ENCODE results near the gene NUP98.

NUP98 gene

DNA sequence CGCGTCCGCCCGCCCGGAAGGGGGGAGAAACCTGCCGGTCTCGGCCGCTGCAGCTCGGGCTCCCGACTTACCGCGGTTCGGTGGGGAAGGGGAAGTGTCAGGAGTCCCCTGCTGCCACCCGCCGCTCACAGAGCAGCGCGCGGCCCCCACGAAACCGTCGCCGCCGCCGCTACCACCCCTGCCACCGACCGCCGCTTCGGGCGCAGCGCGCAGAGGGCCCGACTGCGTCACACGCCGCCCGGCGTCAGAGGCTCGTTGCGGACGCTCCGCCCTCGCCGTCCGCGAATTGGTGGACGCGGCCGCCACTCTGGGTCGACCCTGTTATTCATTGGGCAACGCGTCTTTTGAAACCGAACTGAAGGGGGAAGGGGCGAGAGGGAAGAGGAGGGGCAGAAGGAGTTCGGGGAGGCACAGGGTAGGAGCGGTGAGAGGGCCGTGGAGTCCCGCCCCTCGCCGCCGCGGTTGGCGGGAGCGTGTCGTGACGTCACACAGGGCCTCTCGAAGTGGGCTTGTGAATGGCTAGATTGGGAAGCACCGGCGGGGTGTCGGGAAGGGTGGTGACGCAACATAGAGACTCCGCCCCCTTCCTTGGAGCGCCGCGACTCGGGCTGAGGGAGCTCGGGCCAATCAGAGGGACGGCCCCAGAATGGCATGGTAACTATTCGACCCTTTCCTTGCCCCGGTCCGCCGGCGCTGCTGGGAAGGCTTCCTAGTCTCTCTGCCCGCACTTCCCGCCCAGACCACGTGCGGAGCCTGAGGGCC, at the start of gene NUP98:
Gene NUP98, minus strand, starts transcription at position 226 of the 762 bp plus-strand sequence. CDS start 15,437 bp downstream, outside the sequence.
- DNase-seq: peak; percentile 100

- no peak for DNase-seq
These were observed 48.3 kb upstream of the NUP98 start for GRCh38 chr11:3845670-3846069.

DNA sequence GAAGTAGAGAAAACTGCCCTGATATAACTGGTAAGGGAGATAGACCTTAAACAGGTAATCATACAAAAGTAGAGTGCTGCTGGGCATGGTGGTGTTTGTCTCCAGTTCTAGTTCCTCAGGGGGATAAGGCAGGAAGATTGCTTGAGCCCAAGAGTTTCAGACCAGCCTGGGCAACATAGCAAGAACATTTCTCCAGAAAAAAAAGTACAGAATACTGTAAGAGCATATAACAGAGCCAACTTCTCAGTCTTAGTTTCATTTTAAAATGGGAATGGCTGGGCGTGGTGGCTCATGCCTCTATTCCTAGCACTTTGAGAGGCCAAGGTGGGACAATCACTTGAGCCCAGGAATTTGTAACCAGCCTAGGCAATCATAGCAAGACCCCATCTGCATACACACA, 47.9 kb upstream of the NUP98 start:
- DNase-seq: peak; percentile 63 to 77

GRCh38 chr11:3843326-3843725, 46.0 kb upstream of the NUP98 start:
- peak in 1 of 2 donors; percentile 55 for DNase-seq

DNA sequence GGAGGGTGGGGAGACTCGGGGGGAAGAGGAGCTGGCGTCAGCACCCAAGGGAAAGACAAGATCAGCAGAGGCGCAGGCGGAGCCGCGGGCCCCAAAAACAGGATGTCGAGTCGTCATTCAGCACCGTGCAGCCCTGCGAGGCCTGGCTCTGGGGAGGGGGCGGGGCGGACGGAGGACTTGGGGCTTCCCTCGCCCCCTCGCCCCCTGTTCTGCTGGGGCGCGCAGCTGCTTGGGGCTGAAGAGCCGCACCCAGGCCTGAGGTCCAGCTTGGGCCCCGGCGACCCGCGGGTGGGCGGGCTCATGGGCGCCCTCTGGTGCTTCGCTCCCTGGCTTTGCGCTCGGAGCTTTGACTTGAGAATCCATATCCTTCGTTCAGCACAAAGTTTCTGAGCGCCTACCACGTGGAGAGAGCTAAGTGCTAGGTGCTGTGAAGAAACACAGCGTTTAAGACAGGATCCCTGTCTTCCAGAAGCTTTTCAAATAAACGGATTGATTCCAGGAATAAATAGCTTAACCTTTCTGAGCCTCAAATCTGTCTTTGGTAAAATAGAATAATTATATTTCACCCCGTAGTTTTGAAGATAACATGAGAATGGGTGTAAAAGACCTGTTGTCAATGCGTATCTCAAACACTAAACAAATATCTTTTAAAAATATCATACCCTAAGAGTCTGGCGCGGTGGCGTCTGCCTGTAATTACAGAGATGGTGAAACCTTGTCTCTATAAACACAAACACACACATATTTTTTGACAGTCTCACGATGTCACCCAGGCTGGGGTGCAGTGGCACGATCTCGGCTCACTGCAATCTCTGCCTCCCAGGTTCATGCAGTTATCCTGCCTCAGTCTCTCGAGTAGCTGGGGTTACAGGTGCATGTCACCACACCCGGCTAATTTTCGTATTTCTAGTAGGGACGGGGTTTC, 44.3 kb upstream of the NUP98 start:
- DNase-seq: peak; percentile 27 to 92

GRCh38 chr11:3840870-3841425, 43.6 kb upstream of the NUP98 start, which contains the start of gene RHOG:
Gene RHOG, minus strand, starts transcription at chr11:3840959. Its CDS starts 12,821 bp downstream, at chr11:3828138.
- DNase-seq: peak; percentile 72 to 99

DNA sequence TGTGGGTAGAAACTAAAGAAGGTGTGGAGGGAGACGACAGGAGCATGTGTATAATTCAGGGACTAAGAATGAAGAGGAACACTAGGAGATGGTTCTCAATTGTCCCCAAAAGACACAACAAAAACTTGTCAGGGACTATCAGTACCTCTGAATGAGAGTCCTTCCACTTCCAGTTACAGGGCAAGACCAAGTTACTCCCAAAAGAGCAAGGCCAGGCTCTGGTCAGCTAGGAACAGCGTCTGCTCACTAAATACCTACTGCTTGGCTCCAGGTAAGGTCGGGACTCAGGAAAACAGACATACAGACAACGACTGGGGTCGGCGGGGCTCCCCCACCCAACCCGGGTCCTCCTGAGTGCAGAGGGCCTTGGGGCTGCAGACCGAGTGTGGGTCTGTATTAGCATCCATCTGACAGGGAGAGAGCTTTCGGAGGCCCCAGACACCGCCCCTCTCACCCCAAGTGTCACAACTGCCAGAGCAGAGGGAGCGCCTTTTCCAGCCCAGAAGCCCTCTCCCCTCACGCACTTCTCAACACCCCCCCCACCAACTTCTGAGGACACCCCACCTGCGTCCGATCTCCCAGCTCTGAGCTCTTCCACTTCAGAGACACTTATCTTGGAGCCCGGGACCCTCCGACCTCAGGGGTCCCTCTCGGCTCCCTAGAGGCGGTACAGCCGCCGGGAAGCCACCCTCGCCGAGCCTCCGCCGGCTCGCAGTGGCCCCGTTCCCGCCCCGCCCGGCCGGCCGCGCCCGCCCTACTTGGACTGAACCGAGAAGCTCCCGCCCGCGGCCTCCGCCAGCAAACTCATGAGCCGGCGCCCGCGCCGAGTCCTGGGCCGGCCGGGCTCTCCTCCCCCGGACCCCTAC, 42.9 kb upstream of the NUP98 start:
- peak in 1 of 2 donors; percentile 34 for DNase-seq

DNA sequence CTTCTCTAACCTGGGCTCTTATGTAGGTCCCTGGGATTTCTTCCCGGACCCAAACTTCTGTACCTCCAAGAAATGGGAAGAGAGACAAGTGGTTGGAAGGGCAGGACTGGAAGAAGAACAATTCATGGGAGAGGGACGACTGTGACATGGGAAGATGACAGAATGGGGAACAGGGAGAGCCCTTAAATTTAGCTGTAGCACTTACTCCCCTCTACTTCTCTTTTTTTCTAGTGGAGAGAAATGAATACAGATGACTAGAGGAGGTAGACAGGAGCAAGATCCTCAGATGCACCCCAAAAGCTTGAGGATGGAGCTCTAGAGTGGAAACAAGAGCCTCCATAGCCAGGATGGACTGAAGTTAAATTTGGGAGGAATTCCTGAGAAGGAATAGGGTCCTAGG, 41.1 kb upstream of the NUP98 start:
- DNase-seq: peak in 1 of 2 donors; percentile 41

DNA sequence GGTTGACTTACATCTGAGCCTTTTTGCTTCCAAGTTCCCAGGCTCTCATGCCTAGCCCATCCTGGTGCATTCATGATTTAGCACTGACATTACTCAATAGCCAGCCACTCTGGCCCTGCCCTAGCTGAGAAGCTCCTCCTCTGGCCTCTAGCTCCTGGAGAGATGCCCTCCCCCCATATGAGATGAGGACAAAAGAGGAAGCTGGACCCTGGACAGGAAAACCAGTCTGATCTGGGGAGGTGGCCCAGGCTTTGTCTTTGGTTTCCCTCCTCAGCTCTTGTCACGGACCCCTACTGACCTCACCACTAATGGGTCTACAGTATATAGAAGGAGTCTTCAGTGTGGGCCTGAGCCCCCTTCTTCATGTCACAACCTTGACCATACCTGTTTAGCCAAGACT, 40.4 kb upstream of the NUP98 start:
- peak; percentile 89 to 96 for DNase-seq

- DNase-seq: peak; percentile 80 to 96
These were observed 39.5 kb upstream of the NUP98 start for GRCh38 chr11:3836903-3837302.

DNA sequence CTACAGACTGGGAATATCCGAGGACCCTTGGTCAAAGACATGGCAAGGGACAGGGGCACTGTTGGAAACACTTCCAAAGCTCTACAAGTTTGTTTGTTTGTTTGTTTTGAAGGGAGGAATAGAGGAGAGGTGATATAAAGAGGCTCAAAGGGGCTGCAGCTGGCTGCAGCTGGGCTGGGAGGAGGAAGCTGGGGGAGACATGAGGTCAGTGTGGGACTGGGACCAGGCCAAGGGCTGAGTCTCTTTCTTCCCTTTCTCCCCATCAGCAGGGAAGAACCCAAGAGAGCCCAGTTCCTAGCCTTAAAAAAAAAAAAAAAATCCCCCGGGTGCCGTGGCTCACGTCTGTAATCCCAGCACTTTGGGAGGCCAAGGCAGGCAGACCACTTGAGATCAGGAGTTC, 38.4 kb upstream of the NUP98 start:
- peak in 1 of 2 donors; percentile 23 for DNase-seq

GRCh38 chr11:3834664-3835461, 37.5 kb upstream of the NUP98 start:
- DNase-seq: peak; percentile 87 to 88

- DNase-seq: no peak
These were observed 37.0 kb upstream of the NUP98 start for GRCh38 chr11:3834349-3834663.

- no peak for DNase-seq
These were observed 36.1 kb upstream of the NUP98 start for GRCh38 chr11:3833449-3833848.

DNA sequence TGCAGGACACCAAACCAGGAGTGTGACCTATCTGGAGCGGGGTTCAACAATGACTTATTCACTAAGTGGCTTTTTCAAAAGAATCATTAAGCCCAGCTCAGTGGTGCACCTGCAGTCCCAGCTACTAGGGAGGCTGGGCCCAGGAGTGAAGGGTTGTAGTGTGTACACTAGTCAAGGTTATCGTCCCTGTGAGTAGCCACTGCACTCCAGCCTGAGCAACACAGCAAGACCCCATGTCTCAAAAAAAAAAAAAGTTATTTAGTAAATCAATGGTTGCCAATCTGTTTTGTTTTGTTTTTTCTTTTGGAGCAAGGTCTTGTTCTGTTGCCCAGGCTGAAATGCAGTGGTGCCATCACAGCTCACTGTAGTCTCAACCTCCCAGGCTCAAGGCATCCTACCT, 35.5 kb upstream of the NUP98 start:
- DNase-seq: no peak

- DNase-seq: peak; percentile 82 to 96
These were observed 34.3 kb upstream of the NUP98 start for GRCh38 chr11:3831378-3832239.

- DNase-seq: peak; percentile 23 to 38
These were observed 33.4 kb upstream of the NUP98 start for GRCh38 chr11:3830730-3831129.

GRCh38 chr11:3830088-3830487, 32.7 kb upstream of the NUP98 start:
- DNase-seq: no peak

- DNase-seq: peak in 1 of 2 donors; percentile 36
These were observed 30.3 kb upstream of the NUP98 start for GRCh38 chr11:3827434-3828186.

DNA sequence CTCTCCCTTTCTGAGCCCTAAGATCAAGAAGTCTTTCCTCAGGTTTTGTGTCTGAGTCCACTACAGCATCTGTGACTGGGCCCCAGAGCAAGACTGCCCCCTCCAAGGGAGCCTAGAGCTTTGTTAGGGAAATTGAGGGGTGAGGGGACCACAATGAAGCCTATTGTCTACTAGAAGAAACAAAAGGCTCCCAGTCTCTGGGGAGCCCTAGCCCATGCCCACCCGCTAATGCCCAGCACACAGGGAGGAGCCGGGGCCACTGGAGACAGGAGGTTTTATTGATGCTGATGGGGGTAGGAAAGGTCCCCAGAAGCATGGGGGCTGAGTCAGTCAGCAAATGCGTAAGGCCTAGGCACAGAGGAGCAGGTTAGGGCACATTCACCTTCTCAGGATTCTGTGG, 29.4 kb upstream of the NUP98 start:
- no peak for DNase-seq

Measured in inflammatory macrophage treated with lipopolysaccharide for 1 hour (primary cell).